BLaER1 (cell line): ENCODE measurements around the gene ZNRF3.

ENCODE experiments used
- H3K27ac ChIP-seq: shearing (Covaris generic); formaldehyde crosslinking; 2 replicates; pipeline ENCODE4 v1.8.1; 2022
- H3K27me3 ChIP-seq: shearing (Covaris generic); formaldehyde crosslinking; 2 replicates; pipeline ENCODE4 v1.8.1; 2022
- H3K36me3 ChIP-seq: shearing (Covaris generic); formaldehyde crosslinking; 2 replicates; pipeline ENCODE4 v1.8.1; 2022
- H3K4me1 ChIP-seq: shearing (Covaris generic); formaldehyde crosslinking; 2 replicates; pipeline ENCODE4 v1.8.1; 2022
- H3K4me2 ChIP-seq: shearing (Covaris generic); formaldehyde crosslinking; 2 replicates; pipeline ENCODE4 v1.8.1; 2022
- H3K4me3 ChIP-seq: shearing (Covaris generic); formaldehyde crosslinking; 2 replicates; pipeline ENCODE4 v1.8.1; 2022
- H3K9ac ChIP-seq: shearing (Covaris generic); formaldehyde crosslinking; 2 replicates; pipeline ENCODE4 v1.8.1; 2022
- H3K9me3 ChIP-seq: shearing (Covaris generic); formaldehyde crosslinking; 2 replicates; pipeline ENCODE4 v1.8.1; 2022
- H4K20me1 ChIP-seq: shearing (Covaris generic); formaldehyde crosslinking; 2 replicates; pipeline ENCODE4 v1.8.1; 2022
- Cebpa-rat ChIP-seq: shearing (Covaris generic); IDR thresholded peaks from 2 replicates; pipeline ENCODE4 v1.8.1; 2022

Gene ZNRF3

GRCh38 chr22:28927630-28928029, 44.3 kb downstream of the ZNRF3 start:
- no peak overlapping the region for H3K4me2 ChIP-seq
- H4K20me1 ChIP-seq: peaks cover 99% of the 10 kb centered on the region
- TF ChIP-seq Cebpa-rat: no peak
- no peaks in the 10 kb centered on the region for H3K36me3 ChIP-seq
- H3K27ac ChIP-seq: no peak overlapping the region
- H3K27me3 ChIP-seq: no peaks in the 10 kb centered on the region; the same call in 1 of the 2 replicates
- no peaks in the 10 kb centered on the region for H3K9me3 ChIP-seq
- no peak overlapping the region for H3K4me3 ChIP-seq
- H3K9ac ChIP-seq: no peak overlapping the region
- peaks cover 52% of the 10 kb centered on the region for H3K4me1 ChIP-seq

- Histone ChIP-seq H3K27ac (no peak overlapping the region), H3K27me3 (no peaks in the 10 kb centered on the region; the same call in 1 of the 2 replicates), H3K9me3 (no peaks in the 10 kb centered on the region), H3K36me3 (no peaks in the 10 kb centered on the region), H3K4me1 (peaks cover 42% of the 10 kb centered on the region), H3K9ac (no peak overlapping the region), H3K4me3 (no peak overlapping the region), H4K20me1 (peaks cover 96% of the 10 kb centered on the region), H3K4me2 (no peak overlapping the region)
- no peak for TF ChIP-seq Cebpa-rat
Measured at GRCh38 chr22:28929197-28929596, 45.8 kb downstream of the ZNRF3 start.

GRCh38 chr22:28930357-28931007, 47.1 kb downstream of the ZNRF3 start:
- Histone ChIP-seq H3K36me3 (no peaks in the 10 kb centered on the region), H3K9me3 (no peaks in the 10 kb centered on the region), H3K27me3 (no peaks in the 10 kb centered on the region), H3K9ac (no peak overlapping the region), H3K4me2 (peak overlapping the region; percentile 17; the same call in 1 of the 2 replicates), H3K4me1 (peaks cover 35% of the 10 kb centered on the region), H3K4me3 (no peak overlapping the region), H3K27ac (no peak overlapping the region), H4K20me1 (peaks cover 96% of the 10 kb centered on the region)
- no peak for TF ChIP-seq Cebpa-rat

GRCh38 chr22:28931844-28932567, 48.6 kb downstream of the ZNRF3 start:
- H3K4me2 ChIP-seq: peak overlapping the region; percentile 35
- no peak overlapping the region for H3K9ac ChIP-seq
- no peak overlapping the region for H3K27ac ChIP-seq
- H3K36me3 ChIP-seq: no peaks in the 10 kb centered on the region
- H3K27me3 ChIP-seq: no peaks in the 10 kb centered on the region
- H4K20me1 ChIP-seq: peaks cover 96% of the 10 kb centered on the region
- peaks cover 29% of the 10 kb centered on the region for H3K4me1 ChIP-seq
- H3K4me3 ChIP-seq: no peak overlapping the region
- no peaks in the 10 kb centered on the region for H3K9me3 ChIP-seq
- TF ChIP-seq Cebpa-rat: no peak

- H3K27me3 ChIP-seq: no peaks in the 10 kb centered on the region
- no peak overlapping the region for H3K4me3 ChIP-seq
- no peak overlapping the region for H3K9ac ChIP-seq
- H3K27ac ChIP-seq: no peak overlapping the region
- H3K4me1 ChIP-seq: peaks cover 29% of the 10 kb centered on the region
- TF ChIP-seq Cebpa-rat: no peak
- no peaks in the 10 kb centered on the region for H3K9me3 ChIP-seq
- peaks cover 93% of the 10 kb centered on the region for H4K20me1 ChIP-seq
- no peaks in the 10 kb centered on the region for H3K36me3 ChIP-seq
- H3K4me2 ChIP-seq: no peak overlapping the region
Measured at GRCh38 chr22:28933321-28933720, 49.9 kb downstream of the ZNRF3 start.

- H3K36me3 ChIP-seq: no peaks in the 10 kb centered on the region
- H3K4me3 ChIP-seq: no peak overlapping the region
- H3K27me3 ChIP-seq: no peaks in the 10 kb centered on the region
- H3K4me2 ChIP-seq: no peak overlapping the region
- H3K9me3 ChIP-seq: no peaks in the 10 kb centered on the region
- no peak overlapping the region for H3K9ac ChIP-seq
- no peak for TF ChIP-seq Cebpa-rat
- peaks cover 29% of the 10 kb centered on the region for H3K4me1 ChIP-seq
- H3K27ac ChIP-seq: no peak overlapping the region
- peaks cover 94% of the 10 kb centered on the region for H4K20me1 ChIP-seq
Measured at GRCh38 chr22:28934026-28934425, 50.7 kb downstream of the ZNRF3 start.

GRCh38 chr22:28935140-28935539, 51.8 kb downstream of the ZNRF3 start:
- H3K27ac ChIP-seq: no peak overlapping the region
- no peaks in the 10 kb centered on the region for H3K36me3 ChIP-seq
- no peak overlapping the region for H3K4me3 ChIP-seq
- peaks cover 28% of the 10 kb centered on the region for H3K4me1 ChIP-seq
- TF ChIP-seq Cebpa-rat: no peak
- no peak overlapping the region for H3K4me2 ChIP-seq
- peaks cover 94% of the 10 kb centered on the region for H4K20me1 ChIP-seq
- H3K9ac ChIP-seq: no peak overlapping the region
- H3K9me3 ChIP-seq: no peaks in the 10 kb centered on the region
- no peaks in the 10 kb centered on the region for H3K27me3 ChIP-seq

- H3K9ac ChIP-seq: no peak overlapping the region
- TF ChIP-seq Cebpa-rat: no peak
- H3K4me2 ChIP-seq: no peak overlapping the region
- H4K20me1 ChIP-seq: peaks cover 94% of the 10 kb centered on the region
- H3K27ac ChIP-seq: no peak overlapping the region
- H3K4me1 ChIP-seq: peaks cover 22% of the 10 kb centered on the region
- H3K36me3 ChIP-seq: no peaks in the 10 kb centered on the region
- no peaks in the 10 kb centered on the region for H3K27me3 ChIP-seq
- no peak overlapping the region for H3K4me3 ChIP-seq
- no peaks in the 10 kb centered on the region for H3K9me3 ChIP-seq
Measured at GRCh38 chr22:28935713-28936112, 52.3 kb downstream of the ZNRF3 start.

GRCh38 chr22:28936200-28936599, 52.8 kb downstream of the ZNRF3 start:
- Histone ChIP-seq H3K36me3 (no peaks in the 10 kb centered on the region), H3K4me3 (no peak overlapping the region), H3K9ac (no peak overlapping the region), H3K4me2 (no peak overlapping the region), H3K27ac (no peak overlapping the region), H4K20me1 (peaks cover 94% of the 10 kb centered on the region), H3K4me1 (peaks cover 19% of the 10 kb centered on the region), H3K27me3 (no peaks in the 10 kb centered on the region), H3K9me3 (no peaks in the 10 kb centered on the region)
- TF ChIP-seq Cebpa-rat: no peak

GRCh38 chr22:28937206-28938025, 54.0 kb downstream of the ZNRF3 start:
- Histone ChIP-seq H3K36me3 (no peaks in the 10 kb centered on the region), H3K4me1 (peaks cover 7% of the 10 kb centered on the region), H3K27ac (no peak overlapping the region), H3K9me3 (no peaks in the 10 kb centered on the region), H3K27me3 (no peaks in the 10 kb centered on the region), H3K4me3 (no peak overlapping the region), H3K9ac (no peak overlapping the region), H3K4me2 (no peak overlapping the region), H4K20me1 (peaks cover 94% of the 10 kb centered on the region)
- no peak for TF ChIP-seq Cebpa-rat
